GM18870 (cell line): ENCODE measurements around the gene ANKH.
"Not testable (repeated sequence)": the region's sequence is repeated elsewhere in the genome, so short reads cannot be mapped to it uniquely, and the experiment has no call there.

Experiments
- ATAC-seq: cut with Tn5 transposase; IDR thresholded peaks from one replicate; pipeline ENCODE4 v1.9.1; 2021; ENCODE audit warnings: moderate library complexity; ENCODE audit not compliant: unreplicated experiment

Gene ANKH

GRCh38 chr5:14884062-14884612 is 12.6 kb upstream of the ANKH start:
- no peak for ATAC-seq

- no peak for ATAC-seq
These were observed 11.3 kb upstream of the ANKH start for GRCh38 chr5:14882658-14883580.

GRCh38 chr5:14881826-14882225 is 10.2 kb upstream of the ANKH start:
- no peak for ATAC-seq

DNA sequence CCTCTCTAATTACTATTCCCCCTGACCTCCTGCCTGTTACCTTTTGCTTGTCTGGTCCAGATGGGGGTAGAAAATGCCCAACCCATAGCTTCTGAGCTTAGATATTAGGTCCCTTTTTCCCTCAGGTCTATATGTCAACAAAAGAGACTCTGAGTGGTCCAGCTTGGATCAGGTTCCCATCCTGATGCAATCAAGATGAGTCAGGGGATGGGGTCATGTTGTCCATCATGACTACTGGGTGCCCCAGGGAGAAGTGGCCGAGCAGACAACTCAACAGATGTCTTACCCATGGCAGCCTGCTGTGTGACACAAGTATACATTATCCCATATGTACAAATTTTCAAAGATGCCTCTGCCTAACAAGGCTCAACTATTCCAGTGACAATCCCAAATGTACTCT is 9.1 kb upstream of the ANKH start:
- no peak for ATAC-seq

DNA sequence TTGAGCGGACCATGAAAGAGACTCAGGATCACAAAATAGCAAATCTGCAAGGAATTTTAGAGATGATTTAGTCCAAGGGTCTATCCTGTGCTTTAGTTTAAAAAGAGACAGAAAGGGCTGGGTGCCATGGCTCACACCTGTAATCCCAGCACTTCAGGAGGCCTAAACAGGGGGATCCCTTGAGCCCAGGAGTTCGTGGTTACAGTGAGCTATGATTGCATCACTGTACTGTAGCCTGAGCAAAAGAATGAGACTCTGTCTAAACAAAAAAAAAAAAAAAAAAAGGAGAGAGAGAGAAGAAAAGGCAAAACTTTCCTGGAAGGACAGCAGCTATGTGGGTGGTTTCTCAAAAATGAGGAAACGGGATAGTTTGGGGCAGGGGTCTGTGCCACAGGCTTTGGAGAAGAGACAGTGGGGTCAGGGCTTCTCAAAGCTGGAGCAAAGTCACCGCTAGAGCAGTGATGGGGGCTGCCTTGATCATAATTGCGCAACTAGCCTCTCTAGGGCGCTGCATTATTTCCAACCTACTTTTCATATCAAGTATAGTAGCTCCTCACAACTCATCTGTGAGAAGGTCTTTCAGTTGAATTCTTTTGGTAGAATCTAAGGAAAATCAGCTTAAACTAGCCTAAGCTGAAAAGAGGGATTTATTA is 8.5 kb upstream of the ANKH start:
- ATAC-seq, result no peak

DNA sequence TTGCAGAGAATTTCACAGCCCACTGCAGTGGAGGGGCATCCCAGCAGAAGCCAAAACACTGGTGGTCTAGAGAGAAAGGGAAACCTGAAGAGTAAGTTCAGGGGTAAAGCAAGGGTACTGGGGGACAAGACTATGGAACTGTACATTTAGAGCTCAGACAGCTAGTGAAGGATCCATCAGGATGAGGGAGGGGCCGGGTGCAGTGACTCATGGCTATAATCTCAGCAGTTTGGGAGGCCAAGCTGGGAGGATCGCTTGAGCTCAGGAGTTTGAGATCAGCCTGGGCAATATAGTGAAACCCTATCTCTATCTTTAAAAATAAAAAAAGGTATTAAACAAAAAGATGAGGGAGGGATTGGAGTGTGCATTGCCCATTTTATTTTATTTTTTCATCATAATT is 7.8 kb upstream of the ANKH start:
- no peak for ATAC-seq

DNA sequence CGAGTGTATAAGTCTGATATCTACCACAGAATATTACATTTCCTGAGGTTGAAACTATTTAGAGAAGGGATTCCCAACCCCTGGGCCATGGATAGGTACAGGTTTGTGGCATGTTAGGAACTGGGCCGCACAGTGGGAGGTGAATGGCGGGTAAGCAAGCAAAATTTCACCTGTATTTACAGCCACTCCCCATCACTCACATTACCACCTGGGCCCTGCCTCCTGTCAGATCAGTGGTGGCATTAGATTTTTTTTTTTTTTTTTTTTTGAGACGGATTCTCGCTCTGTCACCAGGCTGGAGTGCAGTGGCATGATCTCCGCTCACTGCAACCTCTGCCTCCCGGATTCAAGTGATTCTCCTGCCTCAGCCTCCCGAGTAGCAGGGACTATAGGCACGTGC is 6.6 kb upstream of the ANKH start:
- not testable (repeated sequence) for ATAC-seq

DNA sequence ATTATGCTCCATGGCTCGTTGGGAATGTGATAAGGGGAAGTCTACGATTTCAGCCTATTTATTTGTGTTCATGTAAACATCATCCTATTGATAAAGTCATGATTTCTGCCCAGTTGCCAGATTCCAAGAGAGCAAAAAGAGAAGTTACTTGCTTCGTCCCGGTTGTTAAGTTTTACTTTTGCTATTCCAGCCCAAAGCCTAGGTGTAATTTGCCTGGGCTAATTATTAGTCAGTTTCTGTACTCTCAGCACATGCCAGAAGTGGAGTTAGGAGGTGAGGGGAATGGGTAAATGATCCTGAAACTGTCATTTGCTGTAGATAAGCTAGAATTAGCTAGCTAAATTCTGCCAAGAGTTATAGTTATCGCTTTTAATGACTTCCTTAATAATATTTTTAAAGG is 4.5 kb upstream of the ANKH start:
- ATAC-seq, result no peak

GRCh38 chr5:14873790-14874189 is 2.2 kb upstream of the ANKH start:
- no peak for ATAC-seq

- ATAC-seq, result no peak
These were observed 1.5 kb upstream of the ANKH start for GRCh38 chr5:14873093-14873492.

DNA sequence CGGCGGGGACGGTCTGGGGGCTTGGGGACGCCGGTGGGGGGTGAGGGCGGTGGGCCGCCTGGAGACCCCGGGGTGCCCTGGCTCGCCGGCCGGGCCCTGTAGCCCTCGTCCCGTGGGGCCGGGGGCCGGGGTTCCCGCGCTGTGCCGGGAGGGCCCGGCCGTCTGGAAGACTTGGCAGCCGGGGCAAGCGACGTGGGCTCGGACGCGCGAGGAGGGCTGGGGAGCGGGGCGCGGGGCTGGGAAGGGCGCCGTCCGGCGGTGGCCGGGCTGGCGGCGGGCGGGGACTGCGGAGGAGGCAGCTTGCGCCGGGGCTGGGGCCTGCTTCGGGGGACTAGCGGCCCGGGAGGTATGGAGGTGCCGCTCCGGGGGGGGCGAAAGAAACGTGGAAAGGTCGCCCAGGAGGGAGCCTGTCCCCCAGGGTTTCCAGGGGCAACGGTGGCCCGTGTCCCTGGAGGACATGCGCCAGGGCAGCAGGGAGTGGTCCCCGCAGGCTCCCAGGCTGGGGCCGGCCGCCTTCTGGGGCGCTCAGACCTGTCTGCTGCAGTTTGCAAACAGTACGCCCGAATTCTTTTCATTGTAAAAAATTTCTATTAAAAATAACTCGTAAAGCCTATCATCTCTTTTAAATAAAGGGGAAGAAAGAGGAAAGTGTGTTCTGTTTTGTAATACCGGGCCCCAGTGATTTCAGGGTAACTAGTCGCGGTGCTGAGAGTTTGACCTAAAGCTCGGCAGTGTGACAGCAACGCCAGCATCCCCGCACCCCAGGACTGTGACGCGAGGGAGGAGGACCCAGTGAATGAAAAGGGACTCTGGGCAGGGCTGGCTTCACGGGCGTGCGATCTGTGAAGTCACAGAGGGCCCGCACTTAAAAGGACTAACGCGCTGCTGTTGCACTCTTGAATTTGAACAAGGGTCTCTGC is 752 bp upstream of the ANKH start:
- peak; percentile 40 for ATAC-seq

GRCh38 chr5:14870337-14871213 is 1.0 kb downstream of the ANKH start:
- ATAC-seq, result no peak

- ATAC-seq, result no peak
These were observed 1.9 kb downstream of the ANKH start for GRCh38 chr5:14869668-14870164.

- ATAC-seq, result no peak
These were observed 2.3 kb downstream of the ANKH start for GRCh38 chr5:14869233-14869632.

- no peak for ATAC-seq
These were observed 2.8 kb downstream of the ANKH start for GRCh38 chr5:14868771-14869170.

DNA sequence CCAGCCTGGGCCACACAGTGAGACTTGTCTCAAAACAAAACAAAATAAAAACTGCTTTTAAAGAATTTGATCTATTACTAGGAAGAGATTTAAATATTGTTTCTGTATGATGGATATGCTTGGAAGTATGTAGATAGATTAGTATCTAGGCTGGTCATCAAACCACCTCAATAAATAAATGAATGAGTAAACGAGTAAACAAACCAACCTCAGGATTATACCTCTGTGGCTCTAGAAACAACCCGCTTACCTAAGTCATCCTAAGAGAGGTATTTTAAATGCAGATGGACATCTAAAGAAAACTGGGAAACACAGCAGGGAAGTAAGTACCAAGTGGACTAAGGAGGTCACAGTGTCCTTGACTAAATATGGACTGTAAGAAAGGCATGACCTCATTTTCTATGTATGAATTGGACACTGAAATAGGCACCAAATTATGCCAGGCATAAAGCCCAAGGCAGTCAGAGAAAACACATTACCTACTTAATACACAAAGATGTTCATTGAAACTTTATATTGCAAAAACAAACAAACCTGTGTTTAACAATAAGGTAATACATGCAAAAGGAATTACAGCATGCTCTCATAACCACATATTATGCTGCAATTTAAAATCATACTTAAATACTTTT is 7.3 kb downstream of the ANKH start:
- no peak for ATAC-seq

GRCh38 chr5:14863105-14863504 is 8.5 kb downstream of the ANKH start:
- ATAC-seq, result no peak

DNA sequence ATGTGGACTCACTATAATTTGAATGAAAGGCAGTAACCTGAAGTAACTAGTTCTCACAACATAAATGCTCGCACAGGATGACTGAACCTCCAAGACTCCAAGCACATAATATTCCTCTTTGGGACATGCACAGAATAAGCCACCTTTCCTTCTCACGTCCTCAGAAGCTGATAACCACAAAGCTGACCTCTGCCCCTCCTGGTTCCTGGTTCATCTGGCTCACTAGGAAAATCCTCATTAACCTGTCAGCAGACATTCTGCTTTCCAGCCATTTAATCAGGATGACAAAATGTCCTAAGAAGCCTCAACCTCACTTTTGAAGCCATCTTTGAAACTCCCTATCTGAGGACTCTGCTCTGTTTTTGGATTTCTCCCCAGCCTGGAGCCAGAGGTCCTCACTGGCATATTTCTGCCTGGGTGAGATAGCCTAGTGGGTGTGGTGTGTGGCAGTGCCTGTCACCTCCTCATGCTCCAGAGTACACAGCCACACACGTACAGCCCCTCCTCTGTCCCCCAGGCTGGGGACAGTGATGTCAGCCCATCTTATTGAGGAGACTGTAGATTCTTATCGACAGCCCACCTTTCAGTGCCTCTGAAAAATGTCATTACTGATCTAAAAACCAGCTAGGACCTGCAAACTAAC is 10.3 kb downstream of the ANKH start:
- ATAC-seq, result no peak

DNA sequence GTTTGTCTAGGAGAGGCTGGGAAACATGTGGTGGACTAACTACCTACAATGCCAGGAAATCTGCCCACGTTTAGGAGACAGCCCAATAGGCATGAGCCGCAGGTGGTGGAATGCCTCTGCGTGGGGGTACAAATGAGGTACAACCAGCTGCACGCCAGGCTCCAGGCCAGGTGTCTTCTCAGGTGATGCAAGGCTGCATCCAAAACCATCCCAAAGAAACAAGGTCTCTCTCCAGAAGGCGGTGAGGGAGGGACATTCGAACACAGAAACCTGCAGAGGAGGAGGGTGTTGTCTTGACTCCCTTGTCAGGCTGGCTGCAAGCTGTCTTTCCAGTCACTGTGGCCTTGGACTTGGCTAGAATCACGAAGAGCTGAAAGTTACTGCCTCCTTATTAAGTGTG is 11.6 kb downstream of the ANKH start:
- no peak for ATAC-seq
